ENCODE data around the gene NMU. TPM values are rescaled to one million over a fixed set of nuclear protein-coding genes. Genes with fewer than 3 reads are reported as not detected.
"Not testable (repeated sequence)": the region's sequence is repeated elsewhere in the genome, so short reads cannot be mapped to it uniquely, and the experiment has no call there.

Gene NMU
- total RNA-seq, 4 donors from 2014 or later: 1.3 TPM; not detected in 3

DNA sequence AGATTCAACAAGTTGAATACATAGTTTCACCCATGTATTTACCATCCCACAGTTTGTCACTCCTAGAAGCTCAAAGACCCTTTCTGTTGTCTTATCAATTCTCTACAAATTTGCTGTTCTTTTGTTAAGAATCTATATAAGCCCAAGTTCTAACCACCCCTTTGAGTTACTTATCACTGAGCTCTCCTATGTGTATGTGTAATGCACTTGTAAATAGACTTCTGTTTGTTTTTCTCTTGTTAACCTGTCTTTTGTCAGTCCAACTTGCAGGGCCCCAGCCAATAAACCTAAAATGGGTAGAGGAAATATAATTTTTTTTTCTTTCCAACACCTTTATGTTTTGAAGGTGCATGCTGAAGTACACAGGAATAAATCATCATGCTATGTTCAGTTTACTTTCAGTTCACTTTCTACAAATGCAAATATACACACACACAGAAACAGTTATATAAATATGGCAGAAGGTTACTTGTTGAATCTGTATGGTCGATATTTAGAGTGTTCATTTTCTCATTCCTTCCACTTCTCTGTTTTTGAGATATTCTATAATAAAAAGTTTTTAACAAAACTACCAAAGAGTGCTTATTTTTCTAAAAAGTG lies 67.1 kb downstream of the NMU start:
- Histone ChIP-seq H3K9me3 (peaks cover 0 to 3% (median 0%) of the 10 kb centered on the region in 4 donors), H3K4me3 (no peak overlapping the region), H3K27me3 (no peaks in the 10 kb centered on the region), H3K4me1 (no peaks in the 10 kb centered on the region), H3K27ac (no peak overlapping the region), H3K36me3 (no peaks in the 10 kb centered on the region)
- 92 to 98% methylated on average over 1 of the region's 1 CpG for WGBS, 2 donors
- no peak for DNase-seq (ENCODE audit: low spot score in 2 of 2)
- no peak for TF ChIP-seq EP300 (IDR thresholded peaks at IDR 0.05)
- TF ChIP-seq, protein P1, sequence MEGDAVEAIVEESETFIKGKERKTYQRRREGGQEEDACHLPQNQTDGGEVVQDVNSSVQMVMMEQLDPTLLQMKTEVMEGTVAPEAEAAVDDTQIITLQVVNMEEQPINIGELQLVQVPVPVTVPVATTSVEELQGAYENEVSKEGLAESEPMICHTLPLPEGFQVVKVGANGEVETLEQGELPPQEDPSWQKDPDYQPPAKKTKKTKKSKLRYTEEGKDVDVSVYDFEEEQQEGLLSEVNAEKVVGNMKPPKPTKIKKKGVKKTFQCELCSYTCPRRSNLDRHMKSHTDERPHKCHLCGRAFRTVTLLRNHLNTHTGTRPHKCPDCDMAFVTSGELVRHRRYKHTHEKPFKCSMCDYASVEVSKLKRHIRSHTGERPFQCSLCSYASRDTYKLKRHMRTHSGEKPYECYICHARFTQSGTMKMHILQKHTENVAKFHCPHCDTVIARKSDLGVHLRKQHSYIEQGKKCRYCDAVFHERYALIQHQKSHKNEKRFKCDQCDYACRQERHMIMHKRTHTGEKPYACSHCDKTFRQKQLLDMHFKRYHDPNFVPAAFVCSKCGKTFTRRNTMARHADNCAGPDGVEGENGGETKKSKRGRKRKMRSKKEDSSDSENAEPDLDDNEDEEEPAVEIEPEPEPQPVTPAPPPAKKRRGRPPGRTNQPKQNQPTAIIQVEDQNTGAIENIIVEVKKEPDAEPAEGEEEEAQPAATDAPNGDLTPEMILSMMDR (IDR thresholded peaks at IDR 0.05): no peak
- no peak for TF ChIP-seq POLR2A (IDR thresholded peaks at IDR 0.05)

DNA sequence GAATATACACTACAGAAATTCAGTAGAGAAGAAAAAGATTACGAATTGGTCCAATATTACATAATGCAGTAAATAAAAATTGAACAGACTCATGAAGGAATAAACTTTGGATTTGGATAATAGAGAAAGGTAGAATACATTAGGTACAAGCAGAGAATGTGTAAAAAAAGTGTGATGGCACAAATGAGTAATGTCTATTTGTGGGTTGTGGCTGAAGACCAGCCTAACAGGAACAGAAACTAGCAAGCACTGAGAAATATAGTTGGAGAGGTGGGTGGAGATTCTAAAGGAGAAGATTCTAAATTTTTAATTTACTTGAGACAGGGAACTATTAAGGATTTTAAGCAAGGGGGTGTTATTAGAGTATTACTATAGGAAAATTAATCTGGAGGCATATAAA lies 74.2 kb downstream of the NMU start:
- H3K9me3 ChIP-seq: no peaks in the 10 kb centered on the region
- no peak for DNase-seq (ENCODE audit: low spot score in 2 of 2)
- WGBS, 2 donors: 94 to 97% methylated on average over 1 of the region's 1 CpG
- TF ChIP-seq EP300 (IDR thresholded peaks at IDR 0.05): peak in 1 of 2 donors; percentile 25
- no peak for TF ChIP-seq POLR2A (IDR thresholded peaks at IDR 0.05)
- H3K4me3 ChIP-seq: no peak overlapping the region
- no peak overlapping the region for H3K27ac ChIP-seq
- no peaks in the 10 kb centered on the region for H3K27me3 ChIP-seq
- H3K4me1 ChIP-seq: no peaks in the 10 kb centered on the region
- no peaks in the 10 kb centered on the region for H3K36me3 ChIP-seq

DNA sequence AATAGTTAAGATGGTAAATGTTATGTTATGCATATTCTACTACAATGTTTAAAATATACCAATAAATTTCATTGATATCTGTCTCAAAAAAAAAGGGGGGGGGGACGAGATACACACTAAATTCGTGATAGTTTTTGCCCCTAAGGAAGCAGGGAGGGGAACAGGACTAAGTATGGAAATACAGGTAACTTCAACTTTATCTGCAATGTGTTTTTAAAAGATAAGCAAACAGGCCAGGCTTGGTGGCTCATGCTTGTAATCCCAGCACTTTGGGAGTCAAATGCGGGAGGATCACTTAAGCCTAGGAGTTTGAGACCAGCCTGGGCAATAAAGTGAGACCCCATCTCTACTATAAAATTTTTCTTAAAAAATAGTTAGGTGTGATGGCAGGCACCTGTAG lies 76.0 kb downstream of the NMU start:
- no peaks in the 10 kb centered on the region for H3K36me3 ChIP-seq
- no peaks in the 10 kb centered on the region for H3K9me3 ChIP-seq
- no peak for DNase-seq (ENCODE audit: low spot score in 2 of 2)
- H3K27ac ChIP-seq: no peak overlapping the region
- no peak overlapping the region for H3K4me3 ChIP-seq
- no peaks in the 10 kb centered on the region for H3K4me1 ChIP-seq
- no peaks in the 10 kb centered on the region for H3K27me3 ChIP-seq
- no peak for TF ChIP-seq POLR2A (IDR thresholded peaks at IDR 0.05)
- no peak for TF ChIP-seq EP300 (IDR thresholded peaks at IDR 0.05)
- TF ChIP-seq, protein P1 (IDR thresholded peaks at IDR 0.05): no peak
- WGBS, 2 donors: 85% methylated on average over 3 of the region's 3 CpGs

DNA sequence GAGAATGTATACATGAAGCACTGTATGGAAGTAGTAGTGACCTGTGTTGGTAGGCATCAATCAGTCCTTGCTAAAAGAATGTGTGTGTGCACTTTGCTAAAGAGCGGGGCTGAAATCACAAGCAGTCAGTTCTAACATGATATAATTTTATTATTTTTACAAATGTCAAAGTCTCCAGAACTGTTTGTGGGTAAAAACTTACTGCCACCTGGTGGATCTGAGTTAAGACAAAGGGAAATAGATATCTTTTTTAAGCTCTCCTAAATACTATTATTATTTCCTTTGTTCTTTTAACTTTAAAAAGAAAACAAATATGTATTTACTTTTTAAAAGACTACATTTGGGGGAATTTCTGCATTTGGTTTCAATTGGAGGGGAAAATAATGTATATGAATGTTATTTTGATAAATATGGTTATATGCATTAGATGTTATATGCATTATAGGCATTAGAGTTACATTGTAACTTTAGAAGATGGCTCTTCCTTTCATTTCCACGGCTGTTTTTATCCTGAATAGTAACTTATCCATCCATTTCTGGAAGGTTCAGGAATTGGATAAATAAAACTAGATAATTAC lies 81.6 kb downstream of the NMU start:
- H3K27me3 ChIP-seq: no peaks in the 10 kb centered on the region
- whole genome bisulfite sequencing, 2 donors: 45 to 56% methylated on average over 2 of the region's 2 CpGs
- TF ChIP-seq, protein P1 (IDR thresholded peaks at IDR 0.05): peak in 4 of 5 experiments; percentile 16 to 37 (median 24)
- no peak for TF ChIP-seq POLR2A (IDR thresholded peaks at IDR 0.05)
- no peak for DNase-seq (ENCODE audit: low spot score in 2 of 2)
- no peak overlapping the region for H3K4me3 ChIP-seq
- no peaks in the 10 kb centered on the region for H3K9me3 ChIP-seq
- H3K27ac ChIP-seq: no peak overlapping the region
- H3K36me3 ChIP-seq: no peaks in the 10 kb centered on the region
- peaks cover 0 to 10% (median 0%) of the 10 kb centered on the region in 4 donors for H3K4me1 ChIP-seq

DNA sequence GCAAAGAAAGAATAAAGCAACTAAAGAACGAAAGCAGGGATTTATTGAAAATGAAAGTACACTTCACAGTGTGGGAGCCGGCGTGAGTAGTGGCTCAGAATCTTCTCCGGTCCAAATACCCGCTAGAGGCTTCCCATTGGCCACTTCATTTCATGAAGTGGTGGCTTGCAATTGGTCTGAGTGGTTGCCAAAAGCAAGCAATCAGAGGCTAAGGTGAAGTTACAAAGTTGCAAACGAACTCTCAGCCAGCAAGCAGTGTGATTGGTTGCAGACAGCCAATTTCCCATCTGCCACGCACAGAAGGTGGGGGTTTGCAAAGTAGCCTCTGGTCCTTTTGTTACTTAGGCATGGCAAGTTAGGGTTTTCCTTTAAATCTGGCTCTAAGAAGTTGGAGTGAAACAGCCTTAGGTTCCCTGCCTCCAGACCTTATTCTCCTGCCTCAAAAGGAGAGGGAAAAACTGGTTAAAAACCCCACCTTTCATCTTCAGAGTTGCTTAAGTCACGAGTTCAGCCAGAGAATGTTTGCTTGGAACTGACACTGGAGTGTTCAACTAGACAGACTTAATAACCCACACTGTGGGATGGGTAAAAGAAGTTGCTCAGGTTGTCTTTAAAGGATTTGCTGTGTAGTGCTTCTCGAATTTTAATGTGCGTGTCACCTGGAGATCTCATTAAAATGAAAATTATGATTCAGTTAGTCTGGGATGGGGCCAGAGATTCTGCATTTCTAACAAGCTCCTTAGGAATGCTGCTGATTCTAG lies 82.5 kb downstream of the NMU start:
- Histone ChIP-seq H3K4me1 (peaks cover 0 to 10% (median 0%) of the 10 kb centered on the region in 4 donors), H3K27me3 (no peaks in the 10 kb centered on the region), H3K36me3 (no peaks in the 10 kb centered on the region), H3K9me3 (no peaks in the 10 kb centered on the region), H3K27ac (peak overlapping the region in 1 of 4 donors; percentile 40), H3K4me3 (peak overlapping the region; percentile 7 to 40 (median 20))
- TF ChIP-seq POLR2A (IDR thresholded peaks at IDR 0.05) (no peak), EP300 (IDR thresholded peaks at IDR 0.05) (no peak)
- TF ChIP-seq, protein P1 (IDR thresholded peaks at IDR 0.05): no peak
- peak in 1 of 2 donors; percentile 16 for DNase-seq (ENCODE audit: low spot score in 2 of 2)
- 56 to 68% methylated on average over 10 of the region's 10 CpGs for WGBS, 2 donors

DNA sequence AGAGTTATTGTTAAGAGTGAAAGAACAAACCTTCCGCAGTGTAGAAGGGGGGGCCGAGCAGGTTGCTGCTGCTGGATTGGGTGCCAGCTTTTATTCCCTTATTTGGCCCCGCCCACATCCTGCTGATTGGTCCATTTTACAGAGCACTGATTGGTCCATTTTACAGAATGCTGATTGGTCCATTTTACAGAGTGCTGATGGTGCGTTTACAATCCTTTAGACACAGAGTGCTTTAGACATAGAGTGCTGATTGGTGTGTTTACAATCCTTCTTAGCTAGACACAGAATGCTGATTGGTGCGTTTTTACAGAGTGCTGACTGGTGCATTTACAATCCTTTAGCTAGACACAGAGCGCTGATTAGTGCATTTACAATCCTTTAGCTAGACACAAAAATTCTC lies 84.1 kb downstream of the NMU start:
- not testable (repeated sequence) for H3K9me3 ChIP-seq; H3K36me3 ChIP-seq; H3K27ac ChIP-seq; DNase-seq (ENCODE audit: low spot score in 2 of 2); H3K27me3 ChIP-seq; H3K4me3 ChIP-seq
- 82 to 87% methylated on average over 6 of the region's 6 CpGs for WGBS, 2 donors
- peaks cover 0 to 18% (median 5%) of the 10 kb centered on the region in 4 donors for H3K4me1 ChIP-seq
